Activated CD4-positive, alpha-beta T cell treated with anti-CD3 and anti-CD28 coated beads, Interleukin-2, amount 10 ng/mL, durations not matched to agents 7 days and 5 days (primary cell): ENCODE measurements around the gene SWI5. TPM values are rescaled to one million over a fixed set of nuclear protein-coding genes. Genes with fewer than 3 reads are reported as not detected.

ENCODE experiments used
- CTCF ChIA-PET: fragments of 350-600 bp; sonication (Branson Sonifier 250); formaldehyde crosslinking; loops from one replicate; lab custom pipeline; 2021; ENCODE audit warnings: antibody characterized with exemption; lab: Charles Lee
- POLR2A ChIA-PET: fragments of 350-600 bp; sonication (Branson Sonifier 250); formaldehyde crosslinking; loops from one replicate; lab custom pipeline; 2021; ENCODE audit warnings: antibody characterized with exemption; lab: Charles Lee
- DNase-seq: peaks from one replicate; pipeline ENCODE4 v3.0.0-alpha.2; 2020
- H3K27ac Mint-ChIP-seq: one replicate; pipeline ENCODE4 v1.8.0; 2021; ENCODE audit warnings: mild to moderate bottlenecking, moderate library complexity, mixed read lengths
- H3K27me3 Mint-ChIP-seq: one replicate; pipeline ENCODE4 v1.8.0; 2021; ENCODE audit warnings: mixed read lengths
- H3K36me3 Mint-ChIP-seq: one replicate; pipeline ENCODE4 v1.8.0; 2021; ENCODE audit warnings: low read depth, mixed read lengths
- H3K4me1 Mint-ChIP-seq: one replicate; pipeline ENCODE4 v1.8.0; 2021; ENCODE audit warnings: mixed read lengths
- H3K4me3 Mint-ChIP-seq: one replicate; pipeline ENCODE4 v1.8.0; 2021; ENCODE audit warnings: mild to moderate bottlenecking, moderate library complexity, mixed read lengths
- H3K9me3 Mint-ChIP-seq: one replicate; pipeline ENCODE4 v1.8.0; 2021; ENCODE audit warnings: mixed read lengths
- total RNA-seq, 2 experiments: library from RNA; stranded (reverse); gene quantifications; one replicate each; pipeline ENCODE4 v1.2.3, GENCODE V29; 2021

Gene SWI5
- total RNA-seq, 2 experiments from 2014 or later, result 8.8 to 9.5 TPM

DNA sequence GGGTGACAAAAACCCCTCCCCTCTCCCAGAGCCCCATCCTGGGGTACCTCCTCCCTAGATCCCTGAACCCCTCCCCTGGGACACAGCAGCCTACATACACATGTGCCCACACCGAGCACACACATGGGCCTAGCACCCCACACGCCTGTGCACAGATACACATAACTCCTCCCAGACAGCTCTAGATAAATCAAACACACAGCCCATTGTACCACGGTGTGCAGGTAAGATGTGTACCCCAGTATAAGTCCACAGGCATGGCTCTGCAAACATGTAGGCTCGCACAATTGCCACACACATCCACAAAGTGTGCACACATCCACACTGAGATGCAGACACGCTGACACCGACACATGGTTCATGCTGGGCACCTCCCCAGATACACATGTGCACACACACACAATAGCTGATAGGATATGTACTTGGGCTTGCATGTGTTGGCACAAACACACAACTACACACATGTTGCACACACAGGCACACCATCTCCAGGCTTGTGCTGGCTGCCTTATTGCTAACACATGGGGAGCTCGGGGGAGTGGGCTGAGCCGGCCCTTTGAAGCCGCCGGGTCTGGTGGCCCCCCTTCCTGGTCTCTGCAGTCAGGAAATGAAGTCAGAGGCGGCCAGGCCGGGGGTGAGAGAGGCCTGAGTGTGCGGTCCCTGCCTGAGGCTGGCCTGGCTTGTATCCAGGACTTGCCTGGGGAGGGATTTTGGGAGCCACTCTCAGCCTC lies 30.5 kb upstream of the SWI5 start:
- H3K4me3 Mint-ChIP-seq, result no peak overlapping the region
- H3K4me1 Mint-ChIP-seq, result peaks cover 10% of the 10 kb centered on the region

DNA sequence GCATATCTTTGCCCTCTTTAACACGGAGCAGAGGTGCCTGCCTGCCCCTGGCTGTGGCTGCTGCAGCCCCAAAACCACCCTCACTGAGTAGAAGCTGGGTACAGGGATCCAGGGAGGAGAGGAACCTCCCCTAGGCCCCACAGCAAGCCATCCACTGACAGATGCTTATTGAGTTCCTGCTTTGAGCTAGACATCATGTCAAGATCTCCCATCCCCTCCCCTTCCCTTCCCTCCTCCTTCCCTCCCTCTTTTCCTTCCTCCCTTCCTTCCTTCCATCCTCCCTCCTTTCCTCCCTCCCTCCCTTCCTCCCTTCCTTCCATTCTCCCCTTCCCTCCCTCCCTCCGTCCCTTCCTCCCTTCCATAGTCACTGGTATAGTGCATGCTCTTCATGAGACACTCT lies 29.6 kb upstream of the SWI5 start:
- Mint-ChIP-seq H3K36me3 (no peaks in the 10 kb centered on the region), H3K4me1 (peaks cover 14% of the 10 kb centered on the region), H3K9me3 (no peaks in the 10 kb centered on the region), H3K4me3 (no peak overlapping the region), H3K27me3 (peaks cover 27% of the 10 kb centered on the region), H3K27ac (no peak overlapping the region)
- ChIA-PET POLR2A (no interaction called here), CTCF (interaction anchor here (1.0 to 1.9 kb wide), 2 partner anchors 9 to 24 kb away, joined by 4 to 7 read pairs; no protein-coding TSS in a partner anchor)
- no peak for DNase-seq

More for the DNA sequence above, 30.5 kb upstream of the SWI5 start:
- Mint-ChIP-seq H3K27ac (no peak overlapping the region), H3K36me3 (no peaks in the 10 kb centered on the region), H3K27me3 (peaks cover 23% of the 10 kb centered on the region), H3K9me3 (no peaks in the 10 kb centered on the region)
- ChIA-PET CTCF (interaction anchor here (0.6 to 1.9 kb wide), 3 partner anchors 9 to 472 kb away, joined by 3 to 7 read pairs (median 4); no protein-coding TSS in a partner anchor), POLR2A (no interaction called here)
- no peak for DNase-seq

DNA sequence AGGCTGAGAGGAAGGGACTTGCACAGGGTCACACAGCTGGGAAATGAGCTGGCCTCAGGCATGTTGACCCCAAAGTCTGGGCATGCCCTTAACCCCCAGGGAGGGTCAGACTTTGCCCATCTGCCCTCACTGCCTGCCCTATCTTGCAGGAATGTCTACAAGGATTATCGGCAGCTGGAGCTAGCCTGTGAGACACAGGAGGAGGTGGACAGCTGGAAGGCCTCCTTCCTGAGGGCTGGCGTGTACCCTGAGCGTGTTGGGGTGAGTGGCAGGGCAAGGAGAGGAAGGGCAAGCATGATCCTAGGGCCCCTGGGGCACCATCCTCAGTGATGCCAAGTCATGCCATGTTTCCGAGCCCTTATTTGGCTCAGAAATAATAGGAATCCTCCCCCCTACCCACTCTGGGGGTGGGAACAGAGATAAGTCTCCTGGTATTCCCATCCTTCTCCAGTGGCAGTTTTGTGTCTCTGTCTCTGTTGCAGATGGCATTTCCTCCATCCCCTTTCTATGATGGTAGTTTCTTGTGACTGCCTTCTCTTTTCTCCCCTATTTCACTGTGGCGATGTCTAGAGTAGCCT lies 28.8 kb upstream of the SWI5 start:
- ChIA-PET POLR2A (no interaction called here), CTCF (interaction anchor here (1.9 kb wide), 1 partner anchor 25 kb away, joined by 7 read pairs; no protein-coding TSS in a partner anchor)
- H3K9me3 Mint-ChIP-seq, result no peaks in the 10 kb centered on the region
- H3K4me3 Mint-ChIP-seq, result no peak overlapping the region
- H3K27me3 Mint-ChIP-seq, result peaks cover 34% of the 10 kb centered on the region
- DNase-seq, result no peak
- peaks cover 14% of the 10 kb centered on the region for H3K4me1 Mint-ChIP-seq
- H3K36me3 Mint-ChIP-seq, result no peaks in the 10 kb centered on the region
- no peak overlapping the region for H3K27ac Mint-ChIP-seq

DNA sequence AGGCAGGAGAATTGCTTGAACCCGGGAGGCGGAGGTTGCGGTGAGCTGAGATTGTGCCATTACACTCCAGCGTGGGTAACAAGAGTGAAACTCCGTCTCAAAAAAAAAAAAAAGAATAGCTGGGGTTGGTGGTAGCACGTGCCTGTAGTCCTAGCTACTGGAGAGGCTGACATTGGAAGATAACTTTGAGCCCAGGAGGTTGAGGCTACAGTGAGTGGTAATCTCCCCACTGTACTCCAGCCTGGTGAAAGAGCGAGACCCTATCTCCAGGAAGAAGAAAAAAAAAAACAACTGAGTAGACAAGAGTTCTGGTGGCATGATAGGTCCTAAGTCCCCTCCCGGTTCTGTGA lies 26.5 kb upstream of the SWI5 start:
- H3K9me3 Mint-ChIP-seq, result no peaks in the 10 kb centered on the region
- peaks cover 10% of the 10 kb centered on the region for H3K4me1 Mint-ChIP-seq
- H3K4me3 Mint-ChIP-seq, result peak overlapping the region; percentile 76
- H3K36me3 Mint-ChIP-seq, result no peaks in the 10 kb centered on the region
- ChIA-PET CTCF (interaction anchor here (0.6 to 1.3 kb wide), 2 partner anchors 15 to 342 kb away, joined by 3 to 4 read pairs; no protein-coding TSS in a partner anchor), POLR2A (interaction anchor here (0.6 kb wide), 2 partner anchors 24 to 258 kb away, joined by 3 to 4 read pairs; no protein-coding TSS in a partner anchor)
- H3K27ac Mint-ChIP-seq, result no peak overlapping the region
- DNase-seq, result no peak
- H3K27me3 Mint-ChIP-seq, result peaks cover 26% of the 10 kb centered on the region

DNA sequence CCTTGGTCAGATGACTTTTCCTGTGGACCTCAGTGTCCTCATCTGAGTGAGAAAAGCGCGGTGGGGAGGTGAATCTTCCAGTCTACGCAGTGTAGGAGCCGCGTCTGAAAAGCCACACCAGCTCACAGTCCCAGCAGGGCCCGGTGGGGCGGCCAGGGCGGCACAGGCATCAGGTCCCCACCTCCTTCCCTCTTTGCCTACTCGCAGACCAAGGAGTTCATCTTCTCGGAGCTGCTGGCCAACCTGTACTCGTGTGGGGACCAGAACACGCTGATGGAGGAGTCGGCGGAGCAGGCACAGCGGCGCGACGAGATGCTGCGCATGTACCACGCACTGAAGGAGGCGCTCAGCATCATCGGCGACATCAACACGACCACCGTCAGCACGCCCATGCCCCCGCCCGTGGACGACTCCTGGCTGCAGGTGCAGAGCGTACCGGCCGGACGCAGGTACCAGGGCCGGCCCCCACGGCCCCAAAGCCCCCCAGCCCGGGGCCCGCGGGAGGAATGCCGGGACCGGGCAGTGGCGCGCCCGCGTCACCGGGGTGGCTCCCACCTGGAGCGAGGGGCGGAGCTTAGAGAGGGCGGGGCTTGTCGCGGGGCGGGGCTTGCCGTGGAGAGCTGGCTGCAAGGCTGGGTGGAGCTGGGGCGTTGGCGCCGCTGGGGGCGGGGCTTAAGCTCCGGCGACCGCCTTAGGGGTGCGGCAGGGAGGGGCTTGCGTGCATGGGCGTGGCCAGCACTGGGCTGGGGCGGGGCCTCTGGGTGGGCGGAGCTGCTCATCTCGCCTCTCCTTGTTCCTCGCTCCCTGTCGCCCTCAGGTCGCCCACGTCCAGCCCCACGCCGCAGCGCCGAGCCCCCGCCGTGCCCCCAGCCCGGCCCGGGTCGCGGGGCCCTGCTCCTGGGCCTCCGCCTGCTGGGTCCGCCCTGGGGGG lies 25.9 kb upstream of the SWI5 start:
- no peaks in the 10 kb centered on the region for H3K9me3 Mint-ChIP-seq
- peaks cover 10% of the 10 kb centered on the region for H3K4me1 Mint-ChIP-seq
- peaks cover 26% of the 10 kb centered on the region for H3K27me3 Mint-ChIP-seq
- ChIA-PET CTCF (interaction anchor here (0.6 to 1.7 kb wide), 7 partner anchors 12 to 343 kb away, joined by 3 to 8 read pairs (median 3); partner anchors contain the start of gene CIZ1), POLR2A (interaction anchor here (0.6 to 0.8 kb wide), 2 partner anchors 23 to 26 kb away, joined by 4 read pairs; partner anchors contain the start of genes GOLGA2 and SWI5)
- DNase-seq, result peak; percentile 95
- peak overlapping the region; percentile 76 for H3K4me3 Mint-ChIP-seq
- H3K36me3 Mint-ChIP-seq, result no peaks in the 10 kb centered on the region
- peak overlapping the region; percentile 47 for H3K27ac Mint-ChIP-seq

DNA sequence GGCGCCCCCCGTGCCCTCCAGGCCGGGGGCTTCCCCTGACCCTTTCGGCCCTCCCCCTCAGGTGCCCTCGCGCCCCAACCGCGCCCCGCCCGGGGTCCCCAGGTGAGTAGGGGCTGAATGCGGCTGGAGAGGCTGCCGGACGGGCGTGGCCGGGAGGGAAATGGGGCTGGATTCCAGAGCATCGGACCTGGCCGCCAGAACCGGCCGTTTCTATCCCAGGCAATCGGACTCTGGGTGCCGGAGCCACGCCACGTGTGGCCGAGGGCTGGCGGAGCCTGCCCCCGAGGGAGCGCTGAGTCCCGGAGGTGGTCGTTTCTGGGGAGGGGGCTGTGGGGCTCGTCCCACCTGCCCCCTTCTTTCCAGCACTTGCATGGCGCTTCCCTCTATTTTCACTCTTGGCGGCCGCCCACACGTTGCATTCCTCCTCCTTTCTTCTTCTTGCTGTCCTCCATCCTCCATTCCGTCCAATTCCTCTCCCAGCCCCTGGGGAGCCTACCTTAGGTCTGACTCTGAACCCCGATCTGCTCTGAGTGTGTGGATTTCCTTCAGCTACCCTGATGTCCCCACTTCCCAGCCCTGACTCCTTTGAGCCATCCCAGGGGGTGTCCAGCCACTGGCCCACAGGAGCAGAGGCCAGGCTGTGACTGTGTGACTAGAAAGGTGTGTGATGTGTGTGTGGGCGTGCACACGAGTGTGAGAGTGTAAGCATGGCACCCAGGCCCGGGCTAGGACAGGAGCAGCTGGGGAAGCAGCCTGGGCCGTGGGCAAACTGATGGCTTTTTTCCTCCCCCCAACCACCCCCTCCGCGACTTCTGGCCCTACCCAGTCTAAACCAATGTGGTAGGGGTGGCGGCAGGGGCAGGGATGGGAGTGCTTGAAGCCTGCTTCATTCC lies 25.0 kb upstream of the SWI5 start:
- CTCF ChIA-PET, result interaction anchor here (0.9 to 1.7 kb wide), 6 partner anchors 12 to 111 kb away, joined by 3 to 8 read pairs (median 4); partner anchors contain the start of gene CIZ1
- no peaks in the 10 kb centered on the region for H3K36me3 Mint-ChIP-seq

DNA sequence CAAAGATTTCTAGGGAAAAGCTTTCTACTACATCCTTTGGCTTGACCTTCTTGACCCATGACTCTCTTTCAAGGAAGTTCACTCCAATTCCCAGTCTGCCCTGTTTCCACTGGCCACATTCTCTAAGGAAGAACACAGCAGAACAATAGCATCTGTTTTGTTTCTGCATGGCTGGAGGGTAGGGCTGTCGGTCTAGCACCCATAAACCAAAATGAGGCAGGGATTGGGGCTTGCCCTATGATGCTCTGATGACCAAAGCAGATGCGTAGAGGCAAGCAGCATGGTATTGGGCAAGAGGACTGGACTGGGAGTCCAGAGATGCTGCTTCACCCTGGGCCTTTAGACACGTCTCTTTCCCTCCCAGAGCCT lies 24.4 kb upstream of the SWI5 start:
- no peaks in the 10 kb centered on the region for H3K9me3 Mint-ChIP-seq
- ChIA-PET POLR2A (no interaction called here), CTCF (no interaction called here)
- peak overlapping the region; percentile 70 for H3K4me3 Mint-ChIP-seq
- peaks cover 10% of the 10 kb centered on the region for H3K4me1 Mint-ChIP-seq
- no peaks in the 10 kb centered on the region for H3K36me3 Mint-ChIP-seq
- H3K27ac Mint-ChIP-seq, result no peak overlapping the region
- DNase-seq, result no peak
- H3K27me3 Mint-ChIP-seq, result peaks cover 17% of the 10 kb centered on the region

More for the DNA sequence above, 25.0 kb upstream of the SWI5 start:
- Mint-ChIP-seq H3K27me3 (peaks cover 21% of the 10 kb centered on the region), H3K4me3 (peak overlapping the region; percentile 70), H3K27ac (peak overlapping the region; percentile 21), H3K4me1 (peaks cover 10% of the 10 kb centered on the region), H3K9me3 (no peaks in the 10 kb centered on the region)
- DNase-seq, result no peak
- POLR2A ChIA-PET, result interaction anchor here (0.8 kb wide), 1 partner anchor 25 kb away, joined by 4 read pairs; the partner anchor contains the start of genes GOLGA2 and SWI5

DNA sequence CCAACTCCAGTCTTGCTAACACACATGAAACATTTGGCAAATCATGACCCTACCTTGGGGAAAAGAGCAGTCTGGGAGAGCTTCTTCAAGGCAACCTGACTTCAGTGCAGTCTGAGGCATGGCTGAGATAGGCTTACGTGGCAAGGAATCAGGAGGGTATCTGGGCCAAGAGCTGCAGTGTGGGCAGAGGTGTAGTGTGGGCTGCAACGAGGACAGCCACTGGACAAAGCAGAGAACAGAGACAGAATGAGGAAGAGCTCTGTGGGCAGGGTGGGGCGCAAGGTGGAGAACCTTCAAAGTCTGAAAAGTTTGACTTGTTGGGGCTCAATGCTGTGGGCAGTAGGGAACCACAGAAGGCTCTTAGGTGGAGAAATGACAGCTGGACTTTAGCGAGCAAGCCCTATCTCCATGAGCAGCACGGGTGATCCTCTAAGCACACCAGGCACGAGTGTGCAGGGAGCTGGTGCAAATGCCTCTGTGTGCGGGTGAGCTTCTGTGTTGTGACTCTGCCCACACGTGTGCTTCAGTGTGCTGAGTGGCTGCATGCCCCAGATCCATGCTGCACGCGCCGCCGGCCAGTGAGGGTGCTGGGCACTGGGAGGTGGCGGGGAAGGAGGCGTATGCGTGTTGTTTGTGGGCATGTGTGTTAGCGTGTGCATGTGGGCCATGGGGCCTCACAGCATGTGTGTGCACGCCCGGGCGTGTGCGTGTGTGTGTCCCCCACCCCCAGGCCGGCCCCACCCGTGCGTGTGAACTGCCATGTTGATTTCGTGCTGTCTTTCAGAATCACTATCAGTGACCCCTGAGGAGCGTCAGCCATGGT lies 23.5 kb upstream of the SWI5 start:
- DNase-seq, result no peak
- ChIA-PET POLR2A (no interaction called here), CTCF (interaction anchor here (0.8 to 1.3 kb wide), 2 partner anchors 10 to 126 kb away, joined by 3 read pairs; no protein-coding TSS in a partner anchor)
- Mint-ChIP-seq H3K4me1 (peaks cover 10% of the 10 kb centered on the region), H3K27ac (no peak overlapping the region), H3K9me3 (no peaks in the 10 kb centered on the region), H3K4me3 (no peak overlapping the region), H3K27me3 (peaks cover 14% of the 10 kb centered on the region), H3K36me3 (no peaks in the 10 kb centered on the region)

DNA sequence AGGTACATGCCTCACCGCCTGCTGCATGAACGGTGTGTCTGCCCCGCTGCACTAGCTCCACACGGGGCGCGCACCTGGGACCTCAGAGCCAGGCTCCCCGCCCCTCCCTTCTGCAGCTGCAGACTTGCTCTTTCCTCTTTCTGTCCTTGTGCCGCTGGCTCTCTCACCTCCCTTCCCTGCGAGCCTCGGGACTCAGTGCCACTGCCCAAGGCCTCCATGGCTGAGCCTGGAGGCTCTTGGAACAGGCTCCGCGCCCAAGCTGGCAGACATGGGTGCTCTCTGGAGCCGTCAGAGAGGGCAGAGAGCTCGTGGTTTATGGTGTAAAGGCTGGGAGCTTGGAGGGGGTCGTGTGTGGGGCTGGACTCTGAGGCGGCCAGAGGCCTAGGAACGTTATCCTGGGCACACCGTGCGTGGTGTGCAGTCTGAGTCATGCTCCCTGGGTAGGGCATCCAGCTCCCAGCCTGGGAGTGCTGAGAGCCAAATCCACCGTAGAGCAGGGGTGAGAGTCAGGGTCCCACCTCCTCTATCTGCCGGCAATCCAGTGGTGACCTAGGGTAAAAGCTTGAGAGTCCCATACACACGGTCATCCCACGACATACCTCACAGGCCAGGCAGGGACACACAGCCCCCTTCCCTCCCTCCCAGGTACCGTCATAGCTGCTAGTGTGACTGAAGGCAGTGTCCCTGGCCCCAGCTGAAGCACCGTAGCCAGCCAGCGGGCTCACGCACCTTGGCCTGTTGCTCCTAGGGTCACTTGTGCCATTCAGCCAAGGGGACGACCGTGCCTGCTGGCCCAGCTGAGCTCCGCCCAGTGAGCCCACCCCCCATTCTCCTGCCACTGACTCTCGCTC lies 22.7 kb upstream of the SWI5 start:
- ChIA-PET POLR2A (no interaction called here), CTCF (interaction anchor here (0.8 to 1.3 kb wide), 2 partner anchors 9 to 127 kb away, joined by 3 read pairs; no protein-coding TSS in a partner anchor)
- no peak overlapping the region for H3K27ac Mint-ChIP-seq
- peaks cover 14% of the 10 kb centered on the region for H3K27me3 Mint-ChIP-seq
- no peak for DNase-seq
- H3K4me1 Mint-ChIP-seq, result peaks cover 10% of the 10 kb centered on the region
- no peak overlapping the region for H3K4me3 Mint-ChIP-seq
- H3K9me3 Mint-ChIP-seq, result no peaks in the 10 kb centered on the region
- peaks cover 1% of the 10 kb centered on the region for H3K36me3 Mint-ChIP-seq

DNA sequence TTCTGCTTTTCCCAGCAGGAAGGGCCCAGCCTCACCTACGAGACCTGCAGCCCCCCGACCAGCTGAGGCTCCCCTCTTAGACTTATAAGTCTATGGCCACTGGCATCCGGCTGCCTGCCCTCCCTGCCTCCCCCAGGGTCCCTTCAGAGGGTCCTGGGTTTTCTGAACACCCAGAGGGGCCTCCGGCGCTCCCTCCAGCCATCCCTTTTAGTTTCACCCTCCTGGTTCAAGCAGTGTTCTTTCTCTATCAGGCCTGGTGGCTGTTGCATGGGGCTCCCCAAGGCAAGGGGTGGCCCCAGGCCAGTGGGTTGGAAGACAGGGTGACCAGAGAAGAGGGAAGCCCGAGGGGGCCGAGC lies 22.1 kb upstream of the SWI5 start:
- CTCF ChIA-PET, result interaction anchor here (1.1 kb wide), 1 partner anchor 31 kb away, joined by 3 read pairs; no protein-coding TSS in a partner anchor
- Mint-ChIP-seq H3K27me3 (peaks cover 14% of the 10 kb centered on the region), H3K9me3 (no peaks in the 10 kb centered on the region), H3K36me3 (peaks cover 4% of the 10 kb centered on the region), H3K4me3 (no peak overlapping the region), H3K27ac (no peak overlapping the region), H3K4me1 (peaks cover 10% of the 10 kb centered on the region)
- DNase-seq, result no peak
- POLR2A ChIA-PET, result no interaction called here
